ENCODE data around the gene EIF3B. TPM values are rescaled to one million over a fixed set of nuclear protein-coding genes. Genes with fewer than 3 reads are reported as not detected.

EIF3B gene
- total RNA-seq, 1 experiment from 2014 or later, result 306 TPM

GRCh38 chr7:2350861-2351260, 3.8 kb upstream of the EIF3B start:
- CTCF ChIA-PET, result no interaction called here
- TF ChIP-seq CTCF (IDR thresholded peaks at IDR 0.05; ENCODE audit: insufficient read depth in 1 of 2, low read depth in 1 of 2, low read length in 1 of 2, severe bottlenecking in 1 of 2, unreplicated experiment in 1 of 2), result no peak
- intact Hi-C loops (cut with micrococcal nuclease; ENCODE audit: unreplicated experiment), result loop anchor here (5.0 kb wide), 1 partner anchor 39 kb away; the partner anchor contains the start of gene SNX8
- POLR2A ChIA-PET, result no interaction called here
- peaks cover 52% of the 10 kb centered on the region for H3K36me3 Mint-ChIP-seq (ENCODE audit: insufficient read depth, unreplicated experiment)
- Histone ChIP-seq H3K36me3 (ENCODE audit: control insufficient read depth, insufficient read depth, low read length) (no peaks in the 10 kb centered on the region), H3K9me3 (no peaks in the 10 kb centered on the region), H3K4me3 (ENCODE audit: low read depth, low read length) (no peak overlapping the region), H3K4me1 (no peaks in the 10 kb centered on the region), H3K27me3 (replicated peaks; ENCODE audit: control insufficient read depth, insufficient read depth, low read length) (no peaks in the 10 kb centered on the region)
- no TSS peak for BruUV-seq (replicated peaks)
- no peaks in the 10 kb centered on the region for H3K27me3 Mint-ChIP-seq (ENCODE audit: insufficient read depth, unreplicated experiment)
- no peak for DNase-seq
- H3K27ac Mint-ChIP-seq (ENCODE audit: unreplicated experiment), result no peak overlapping the region
- H3K4me1 Mint-ChIP-seq (ENCODE audit: low read depth, unreplicated experiment), result no peaks in the 10 kb centered on the region
- no peak overlapping the region for H3K4me3 Mint-ChIP-seq (ENCODE audit: unreplicated experiment)
- no peaks in the 10 kb centered on the region for H3K9me3 Mint-ChIP-seq (ENCODE audit: unreplicated experiment)

GRCh38 chr7:2353113-2353935, 1.3 kb upstream of the EIF3B start:
- CTCF ChIA-PET, result interaction anchor here (0.6 kb wide), 1 partner anchor 73 kb away, joined by 3 read pairs; no protein-coding TSS in a partner anchor
- intact Hi-C loops (cut with micrococcal nuclease; ENCODE audit: unreplicated experiment), result loop anchor here (5.0 kb wide), 1 partner anchor 41 kb away; the partner anchor contains the start of gene SNX8
- peak overlapping the region; percentile 94 for H3K4me3 Mint-ChIP-seq (ENCODE audit: unreplicated experiment)
- Histone ChIP-seq H3K4me3 (ENCODE audit: low read depth, low read length) (peak overlapping the region; percentile 99), H3K4me1 (no peaks in the 10 kb centered on the region), H3K27me3 (replicated peaks; ENCODE audit: control insufficient read depth, insufficient read depth, low read length) (no peaks in the 10 kb centered on the region), H3K36me3 (ENCODE audit: control insufficient read depth, insufficient read depth, low read length) (no peaks in the 10 kb centered on the region), H3K9me3 (no peaks in the 10 kb centered on the region)
- DNase-seq, result no peak
- H3K4me1 Mint-ChIP-seq (ENCODE audit: low read depth, unreplicated experiment), result peaks cover 8% of the 10 kb centered on the region
- peaks cover 51% of the 10 kb centered on the region for H3K36me3 Mint-ChIP-seq (ENCODE audit: insufficient read depth, unreplicated experiment)
- TSS peak; percentile 70 for BruUV-seq (replicated peaks)
- H3K27ac Mint-ChIP-seq (ENCODE audit: unreplicated experiment), result peak overlapping the region; percentile 100
- no peaks in the 10 kb centered on the region for H3K9me3 Mint-ChIP-seq (ENCODE audit: unreplicated experiment)
- POLR2A ChIA-PET, result interaction anchor here (1.0 to 1.7 kb wide), 5 partner anchors 44 to 111 kb away, joined by 3 to 8 read pairs (median 6); partner anchors contain the start of genes CHST12, MRM2 and NUDT1
- no peak for TF ChIP-seq CTCF (IDR thresholded peaks at IDR 0.05; ENCODE audit: insufficient read depth in 1 of 2, low read depth in 1 of 2, low read length in 1 of 2, severe bottlenecking in 1 of 2, unreplicated experiment in 1 of 2)
- no peaks in the 10 kb centered on the region for H3K27me3 Mint-ChIP-seq (ENCODE audit: insufficient read depth, unreplicated experiment)

- DNase-seq, result peak; percentile 90 to 91
- Mint-ChIP-seq H3K27ac (ENCODE audit: unreplicated experiment) (peak overlapping the region; percentile 100), H3K4me1 (ENCODE audit: low read depth, unreplicated experiment) (peaks cover 8% of the 10 kb centered on the region), H3K36me3 (ENCODE audit: insufficient read depth, unreplicated experiment) (peaks cover 56% of the 10 kb centered on the region), H3K27me3 (ENCODE audit: insufficient read depth, unreplicated experiment) (no peaks in the 10 kb centered on the region), H3K9me3 (ENCODE audit: unreplicated experiment) (no peaks in the 10 kb centered on the region), H3K4me3 (ENCODE audit: unreplicated experiment) (peak overlapping the region; percentile 94)
- BruUV-seq (replicated peaks), result no TSS peak
- no peak for TF ChIP-seq CTCF (IDR thresholded peaks at IDR 0.05; ENCODE audit: insufficient read depth in 1 of 2, low read depth in 1 of 2, low read length in 1 of 2, severe bottlenecking in 1 of 2, unreplicated experiment in 1 of 2)
- Histone ChIP-seq H3K36me3 (ENCODE audit: control insufficient read depth, insufficient read depth, low read length) (no peaks in the 10 kb centered on the region), H3K9me3 (no peaks in the 10 kb centered on the region), H3K4me1 (no peaks in the 10 kb centered on the region), H3K27me3 (replicated peaks; ENCODE audit: control insufficient read depth, insufficient read depth, low read length) (no peaks in the 10 kb centered on the region), H3K4me3 (ENCODE audit: low read depth, low read length) (peak overlapping the region; percentile 99)
- ChIA-PET CTCF (interaction anchor here (0.6 to 1.0 kb wide), 2 partner anchors 73 to 115 kb away, joined by 3 read pairs; no protein-coding TSS in a partner anchor), POLR2A (interaction anchor here (0.5 to 1.7 kb wide), 6 partner anchors 44 to 452 kb away, joined by 3 to 8 read pairs (median 6); partner anchors contain the start of genes CHST12, MRM2 and NUDT1)
- intact Hi-C loops (cut with micrococcal nuclease; ENCODE audit: unreplicated experiment), result loop anchor here (5.0 kb wide), 1 partner anchor 42 kb away; the partner anchor contains the start of gene SNX8
These were observed 766 bp upstream of the EIF3B start for GRCh38 chr7:2353936-2354185.

All from Caco-2 (cell line).